H1 (cell line): Measurements from ENCODE around the gene BRAT1. TPM values are rescaled to one million over a fixed set of nuclear protein-coding genes. Genes with fewer than 3 reads are reported as not detected.

Experiments used
- HDAC2 ChIP-seq, 2 experiments: fragments of 300-600 bp in 1 of 2; sonication (generic) in 1 of 2; IDR thresholded peaks; 2 replicates each; pipeline ENCODE4 v1.6.1; 2011 to 2012; ENCODE audit warnings: low read depth in 2 of 2, low read length in 2 of 2, mild to moderate bottlenecking in 2 of 2, moderate library complexity in 2 of 2, borderline replicate concordance in 1 of 2, inconsistent platforms in 1 of 2
- polyA plus RNA-seq, 7 experiments: library from polyadenylated mRNA; depleted of rRNA in 3 of 7; stranded (reverse) in 5 of 7; unstranded in 2 of 7; fragments of >200 nt in 5 of 7; fragments of 200-250 nt in 2 of 7; gene quantifications; 1 replicate in 5 of 7; 2 replicates in 1 of 7; 4 replicates in 1 of 7; pipeline versions ENCODE4 v1.2.1 to v1.2.3, GENCODE V29; 2011 to 2013; ENCODE audit warnings: missing spikeins in 2 of 7, mixed read lengths in 2 of 7
- total RNA-seq: library from RNA; stranded (reverse); fragmentation: NEBNext Ultra II Directional; extraction: Animal tissue kit (Norgen Biotek cat#: 25700); gene quantifications from 2 replicates; pipeline ENCODE4 v1.2.1, GENCODE V29; 2021

The BRAT1 gene
- total and polyA plus RNA-seq, 2 of the 8 experiments (the other 6 are each of a cell fraction or from before 2014, with no cell fraction given): 36.8 to 42.3 TPM

- TF ChIP-seq HDAC2 (IDR thresholded peaks at IDR 0.05; ENCODE audit: borderline replicate concordance in 1 of 2, low read depth in 2 of 2, low read length in 2 of 2): no peak
Measured at GRCh38 chr7:2527505-2528467, 27.5 kb downstream of the BRAT1 start (continued).
